Kidney (tissue), 14 donors: ENCODE measurements around the gene COL17A1. TPM values are rescaled to one million over a fixed set of nuclear protein-coding genes. Genes with fewer than 3 reads are reported as not detected.

Experiments
- DNase-seq, 5 donors: peaks; one replicate each; pipeline ENCODE4 v3.0.0-alpha.2; 2013 to 2020
- FAIRE-seq: peaks from 2 replicates; lab custom pipeline; 2012; peaks lifted over from hg19 to GRCh38; lab: Jason Lieb, UNC
- H3K27ac ChIP-seq, 2 donors: one replicate each; pipeline ENCODE4 v1.7.0; 2013; ENCODE audit warnings: low read depth in 2 of 2, low read length in 2 of 2, inconsistent platforms in 1 of 2
- H3K27me3 ChIP-seq: one replicate; pipeline ENCODE4 v1.7.1; 2013; ENCODE audit warnings: low read length, inconsistent platforms; ENCODE audit not compliant: control insufficient read depth, insufficient read depth
- H3K36me3 ChIP-seq, 3 donors: one replicate each; pipeline versions ENCODE4 v1.7.0 to v1.7.1; 2013; ENCODE audit warnings: low read length in 3 of 3, control low read depth in 1 of 3, inconsistent platforms in 1 of 3; ENCODE audit not compliant: insufficient read depth in 3 of 3, control insufficient read depth in 2 of 3
- H3K4me1 ChIP-seq, 3 donors: one replicate each; pipeline versions ENCODE4 v1.7.0 to v1.7.1; 2013; ENCODE audit warnings: low read length in 3 of 3, inconsistent platforms in 1 of 3, low read depth in 1 of 3; ENCODE audit not compliant: control insufficient read depth in 2 of 3, insufficient read depth in 2 of 3
- H3K4me3 ChIP-seq, 3 donors: one replicate each; pipeline versions ENCODE4 v1.7.0 to v1.8.1; 2013; ENCODE audit warnings: low read length in 3 of 3, control low read depth in 1 of 3, inconsistent platforms in 1 of 3
- H3K9ac ChIP-seq, 3 donors: one replicate each; pipeline versions ENCODE4 v1.7.0 to v1.7.1; 2013; ENCODE audit warnings: low read length in 3 of 3, control low read depth in 1 of 3, inconsistent platforms in 1 of 3
- H3K9me3 ChIP-seq, 3 donors: one replicate each; pipeline versions ENCODE4 v1.7.0 to v1.7.1; 2013; ENCODE audit warnings: low read length in 3 of 3, control low read depth in 1 of 3, inconsistent platforms in 1 of 3; ENCODE audit not compliant: control insufficient read depth in 2 of 3, insufficient read depth in 1 of 3
- CTCF ChIP-seq: IDR thresholded peaks from 3 replicates; pipeline ENCODE4 v1.5.1; 2012; ENCODE audit warnings: mild to moderate bottlenecking, moderate library complexity, borderline replicate concordance; ENCODE audit not compliant: insufficient read depth; ENCODE audit errors: extremely low read depth
- intact Hi-C: fragments of 100-400 bp; cut with DNase I; formaldehyde crosslinking; loops from one replicate; pipeline ENCODE4 v1.11.1; 2022
- polyA plus RNA-seq: library from polyadenylated mRNA; stranded (reverse); fragments of 350-450 nt; fragmentation: Illumina TruSeq; extraction: RNeasy Lipid Tissue Mini Kit (QIAGEN cat#74804); gene quantifications from one replicate; pipeline ENCODE4 v1.2.3, GENCODE V29; 2014; ENCODE audit warnings: low read depth, low replicate concordance; ENCODE audit not compliant: insufficient read depth
- total RNA-seq: library from RNA; stranded (reverse); fragmentation: NEBNext Ultra II Directional; extraction: Animal tissue kit (Norgen Biotek cat#: 25700); gene quantifications from one replicate; pipeline ENCODE4 v1.2.1, GENCODE V29; 2021
- donor health status: control.
- donor health status: control.
- donor health status: control.
- donor health status: control.
- donor health status: control.
- donor health status: DM: yes; HTN: yes; CAD: no.
- donor health status: Normal renal cell carcinoma (clear cell type).

Gene COL17A1
- total and polyA plus RNA-seq, 2 donors from 2014 or later = 0.58 to 10.8 TPM

- no peak for FAIRE-seq
- Histone ChIP-seq H3K4me1 (no peaks in the 10 kb centered on the region), H3K27ac (no peak overlapping the region), H3K4me3 (no peak overlapping the region), H3K9ac (no peak overlapping the region), H3K9me3 (no peaks in the 10 kb centered on the region), H3K36me3 (no peaks in the 10 kb centered on the region), H3K27me3 (no peaks in the 10 kb centered on the region)
- no peak for DNase-seq
- intact Hi-C loops = no loop called here
- TF ChIP-seq CTCF = no peak
Measured at GRCh38 chr10:104065748-104066147, 19.9 kb downstream of the COL17A1 start.

GRCh38 chr10:104061196-104061595 lies 24.5 kb downstream of the COL17A1 start:
- TF ChIP-seq CTCF = no peak
- FAIRE-seq (no peak), DNase-seq (no peak)
- Histone ChIP-seq H3K36me3 (no peaks in the 10 kb centered on the region), H3K9ac (no peak overlapping the region), H3K27ac (no peak overlapping the region), H3K27me3 (no peaks in the 10 kb centered on the region), H3K4me3 (no peak overlapping the region), H3K9me3 (no peaks in the 10 kb centered on the region), H3K4me1 (no peaks in the 10 kb centered on the region)
- intact Hi-C loops = no loop called here

- TF ChIP-seq CTCF = no peak
- no peaks in the 10 kb centered on the region for H3K27me3 ChIP-seq
- H3K9me3 ChIP-seq = no peaks in the 10 kb centered on the region
- no peak overlapping the region for H3K27ac ChIP-seq
- FAIRE-seq (no peak), DNase-seq (no peak)
- no peaks in the 10 kb centered on the region for H3K4me1 ChIP-seq
- H3K9ac ChIP-seq = no peak overlapping the region
- H3K36me3 ChIP-seq = no peaks in the 10 kb centered on the region
- intact Hi-C loops = no loop called here
- H3K4me3 ChIP-seq = no peak overlapping the region
Measured at GRCh38 chr10:104059364-104059763, 26.3 kb downstream of the COL17A1 start.

GRCh38 chr10:104057717-104058116 lies 28.0 kb downstream of the COL17A1 start:
- Histone ChIP-seq H3K4me1 (no peaks in the 10 kb centered on the region), H3K4me3 (no peak overlapping the region), H3K9me3 (no peaks in the 10 kb centered on the region), H3K9ac (no peak overlapping the region), H3K27ac (no peak overlapping the region), H3K27me3 (no peaks in the 10 kb centered on the region), H3K36me3 (no peaks in the 10 kb centered on the region)
- FAIRE-seq (no peak), DNase-seq (no peak)
- TF ChIP-seq CTCF = no peak
- intact Hi-C loops = no loop called here
